ENCODE measurements around the gene TRMT13. TPM values are rescaled to one million over a fixed set of nuclear protein-coding genes. Genes with fewer than 3 reads are reported as not detected.

Gene TRMT13
- total and polyA plus RNA-seq, 3 donors from 2014 or later, result 12.1 to 19.8 (median 14.7) TPM

DNA sequence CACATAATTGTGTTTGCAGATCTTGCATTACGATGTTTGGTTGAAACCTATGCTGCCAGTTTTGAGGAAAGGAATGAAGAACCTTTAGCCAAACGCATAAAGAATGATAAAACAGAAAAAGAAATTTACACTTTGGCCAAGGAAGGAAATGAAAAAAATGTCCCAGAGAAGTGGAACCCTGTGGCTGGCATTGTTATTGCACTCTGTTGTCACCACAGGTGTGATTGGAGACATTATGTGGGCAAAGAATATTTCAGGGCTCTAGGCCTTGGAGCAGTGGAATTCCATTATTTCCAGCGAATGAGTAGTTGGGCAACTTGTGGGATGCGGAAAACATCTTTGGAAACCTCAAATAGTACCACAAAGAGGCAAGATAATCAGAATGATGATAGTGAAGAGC lies 14.9 kb downstream of the TRMT13 start:
- Histone ChIP-seq H3K27me3 (no peaks in the 10 kb centered on the region), H3K27ac (no peak overlapping the region), H3K4me1 (no peaks in the 10 kb centered on the region), H3K9me3 (no peaks in the 10 kb centered on the region), H3K36me3 (ENCODE audit: low read depth, missing control alignments) (no peaks in the 10 kb centered on the region), H3K4me3 (no peak overlapping the region)
- DNase-seq, result no peak
- WGBS, 2 donors, result 89 to 93% methylated on average over 4 of the region's 4 CpGs
- intact Hi-C loops (cut with DNase I; ENCODE audit: low total_unique reads), result no loop called here
- no peak for TF ChIP-seq POLR2A (IDR thresholded peaks at IDR 0.05)
- TF ChIP-seq, protein P1, sequence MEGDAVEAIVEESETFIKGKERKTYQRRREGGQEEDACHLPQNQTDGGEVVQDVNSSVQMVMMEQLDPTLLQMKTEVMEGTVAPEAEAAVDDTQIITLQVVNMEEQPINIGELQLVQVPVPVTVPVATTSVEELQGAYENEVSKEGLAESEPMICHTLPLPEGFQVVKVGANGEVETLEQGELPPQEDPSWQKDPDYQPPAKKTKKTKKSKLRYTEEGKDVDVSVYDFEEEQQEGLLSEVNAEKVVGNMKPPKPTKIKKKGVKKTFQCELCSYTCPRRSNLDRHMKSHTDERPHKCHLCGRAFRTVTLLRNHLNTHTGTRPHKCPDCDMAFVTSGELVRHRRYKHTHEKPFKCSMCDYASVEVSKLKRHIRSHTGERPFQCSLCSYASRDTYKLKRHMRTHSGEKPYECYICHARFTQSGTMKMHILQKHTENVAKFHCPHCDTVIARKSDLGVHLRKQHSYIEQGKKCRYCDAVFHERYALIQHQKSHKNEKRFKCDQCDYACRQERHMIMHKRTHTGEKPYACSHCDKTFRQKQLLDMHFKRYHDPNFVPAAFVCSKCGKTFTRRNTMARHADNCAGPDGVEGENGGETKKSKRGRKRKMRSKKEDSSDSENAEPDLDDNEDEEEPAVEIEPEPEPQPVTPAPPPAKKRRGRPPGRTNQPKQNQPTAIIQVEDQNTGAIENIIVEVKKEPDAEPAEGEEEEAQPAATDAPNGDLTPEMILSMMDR (IDR thresholded peaks at IDR 0.05), result no peak

DNA sequence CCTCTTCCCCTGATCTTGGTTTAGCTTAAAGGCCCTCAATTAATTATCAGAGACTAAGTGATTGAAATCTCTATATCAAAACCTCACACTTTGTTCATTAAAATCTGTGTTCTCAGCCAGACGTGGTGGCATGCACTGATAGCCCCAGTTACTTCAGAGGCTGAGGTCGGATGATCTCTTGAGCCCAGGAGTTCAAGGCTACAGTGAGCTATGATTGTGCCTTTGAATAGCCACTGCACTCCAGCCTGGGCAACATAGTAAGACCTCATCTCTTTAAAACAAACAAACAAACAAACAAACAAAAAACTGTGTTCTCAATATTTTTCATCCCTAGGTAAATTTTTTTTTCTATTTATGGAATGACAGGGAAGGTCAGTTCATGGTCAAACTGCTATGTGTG lies 18.7 kb downstream of the TRMT13 start:
- no peak for TF ChIP-seq POLR2A (IDR thresholded peaks at IDR 0.05)
- TF ChIP-seq, protein P1 (IDR thresholded peaks at IDR 0.05), result no peak
- Histone ChIP-seq H3K36me3 (ENCODE audit: low read depth, missing control alignments) (no peaks in the 10 kb centered on the region), H3K4me3 (no peak overlapping the region), H3K4me1 (no peaks in the 10 kb centered on the region), H3K27ac (no peak overlapping the region), H3K9me3 (no peaks in the 10 kb centered on the region), H3K27me3 (no peaks in the 10 kb centered on the region)
- DNase-seq, result no peak
- intact Hi-C loops (cut with DNase I; ENCODE audit: low total_unique reads), result no loop called here
- 50 to 65% methylated on average over 2 of the region's 2 CpGs for WGBS, 2 donors

DNA sequence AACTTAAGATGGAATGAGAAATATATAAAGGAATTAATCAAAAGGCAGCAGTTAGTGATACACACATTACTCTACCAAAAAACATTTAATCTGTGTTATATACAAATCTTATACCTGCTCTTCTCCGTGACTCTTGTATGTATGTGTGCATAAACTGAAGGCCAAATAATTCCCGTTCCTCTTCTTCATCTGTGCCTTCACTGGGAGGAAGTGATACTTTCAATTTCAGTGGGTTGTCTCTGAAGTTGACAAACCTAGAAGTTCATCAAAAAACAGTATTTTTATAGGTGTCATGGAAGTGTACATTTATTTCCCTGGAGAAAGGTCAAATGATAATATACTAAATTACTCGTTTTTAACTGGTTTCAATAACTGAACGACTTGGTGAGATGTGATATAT lies 19.3 kb downstream of the TRMT13 start:
- no peak for TF ChIP-seq POLR2A (IDR thresholded peaks at IDR 0.05)
- TF ChIP-seq, protein P1 (IDR thresholded peaks at IDR 0.05), result no peak
- H3K4me3 ChIP-seq, result no peak overlapping the region

DNA sequence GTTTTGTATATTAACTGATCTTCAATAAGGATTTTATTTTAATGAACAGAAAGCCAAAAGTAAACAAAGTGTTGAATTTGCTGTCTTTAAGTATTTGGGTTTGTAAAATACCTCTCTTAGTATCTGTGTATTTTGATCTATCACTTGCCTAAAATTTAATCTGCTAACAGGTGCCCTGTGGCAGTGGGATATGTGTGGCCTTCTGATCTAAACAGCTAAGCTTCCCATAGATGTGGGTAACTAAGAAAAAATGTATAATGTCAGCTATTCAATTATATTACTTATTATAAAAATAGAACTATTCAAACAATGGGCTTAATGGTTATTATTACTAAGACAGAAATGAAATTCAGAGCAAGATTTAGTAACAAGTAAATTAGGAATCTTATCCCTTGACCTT lies 29.9 kb downstream of the TRMT13 start:
- Histone ChIP-seq H3K4me1 (no peaks in the 10 kb centered on the region), H3K4me3 (no peak overlapping the region), H3K27ac (no peak overlapping the region), H3K27me3 (no peaks in the 10 kb centered on the region), H3K9me3 (no peaks in the 10 kb centered on the region), H3K36me3 (ENCODE audit: low read depth, missing control alignments) (no peaks in the 10 kb centered on the region)
- intact Hi-C loops (cut with DNase I; ENCODE audit: low total_unique reads), result loop anchor here (10.0 kb wide), 1 partner anchor 358 kb away; no protein-coding TSS in a partner anchor
- no peak for DNase-seq
- TF ChIP-seq, protein P1 (IDR thresholded peaks at IDR 0.05), result no peak

More for the DNA sequence above, 19.3 kb downstream of the TRMT13 start:
- no peak overlapping the region for H3K27ac ChIP-seq
- no peak for DNase-seq
- intact Hi-C loops (cut with DNase I; ENCODE audit: low total_unique reads), result no loop called here
- WGBS, 2 donors, result 80 to 84% methylated on average over 4 of the region's 4 CpGs
- no peaks in the 10 kb centered on the region for H3K9me3 ChIP-seq
- no peaks in the 10 kb centered on the region for H3K27me3 ChIP-seq
- no peaks in the 10 kb centered on the region for H3K36me3 ChIP-seq (ENCODE audit: low read depth, missing control alignments)
- H3K4me1 ChIP-seq, result no peaks in the 10 kb centered on the region

DNA sequence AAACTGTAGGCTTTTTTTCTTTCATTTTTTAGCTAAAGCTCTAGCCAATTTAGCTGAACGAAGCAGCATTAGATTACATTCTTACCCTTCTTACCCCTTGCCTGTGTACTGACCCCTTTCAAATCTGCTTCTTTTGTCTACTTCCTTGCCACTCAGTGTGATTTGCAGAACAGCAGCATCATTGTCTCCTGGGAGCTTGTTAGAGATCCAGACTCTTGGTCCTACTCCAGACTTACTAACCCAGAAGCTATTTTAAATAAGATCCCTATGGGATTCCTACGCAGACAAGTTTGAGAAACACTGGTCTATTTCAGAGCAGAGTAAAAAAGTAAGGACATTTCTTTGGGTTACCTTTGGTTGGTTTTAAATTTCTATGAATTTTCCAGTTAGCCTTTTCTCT lies 31.3 kb downstream of the TRMT13 start:
- no peaks in the 10 kb centered on the region for H3K9me3 ChIP-seq
- H3K4me1 ChIP-seq, result no peaks in the 10 kb centered on the region
- 28 to 32% methylated on average over 2 of the region's 2 CpGs for whole genome bisulfite sequencing, 2 donors
- no peaks in the 10 kb centered on the region for H3K27me3 ChIP-seq
- TF ChIP-seq, protein P1 (IDR thresholded peaks at IDR 0.05), result no peak
- TF ChIP-seq POLR2A (IDR thresholded peaks at IDR 0.05), result no peak
- no peak overlapping the region for H3K4me3 ChIP-seq
- no peak for DNase-seq
- H3K36me3 ChIP-seq (ENCODE audit: low read depth, missing control alignments), result no peaks in the 10 kb centered on the region
- intact Hi-C loops (cut with DNase I; ENCODE audit: low total_unique reads), result loop anchor here (10.0 kb wide), 1 partner anchor 359 kb away; no protein-coding TSS in a partner anchor
- no peak overlapping the region for H3K27ac ChIP-seq
